Chondrocyte (in vitro differentiated cells): ENCODE measurements around the gene NR3C2. TPM values are rescaled to one million over a fixed set of nuclear protein-coding genes. Genes with fewer than 3 reads are reported as not detected.

Experiments used
- DNase-seq: peaks from one replicate; pipeline ENCODE4 v3.0.0; 2021; ENCODE audit warnings: mixed read lengths, low spot score
- H3K27ac Mint-ChIP-seq: one replicate; pipeline ENCODE4 v1.8.0; 2021; ENCODE audit warnings: mild to moderate bottlenecking, moderate library complexity, mixed read lengths; ENCODE audit not compliant: unreplicated experiment
- H3K27me3 Mint-ChIP-seq: 2 replicates; pipeline ENCODE4 v1.8.0; 2021; ENCODE audit warnings: low read depth, mixed read lengths
- H3K36me3 Mint-ChIP-seq: 2 replicates; pipeline ENCODE4 v1.8.0; 2021; ENCODE audit warnings: low read depth, mixed read lengths
- H3K4me1 Mint-ChIP-seq: 2 replicates; pipeline ENCODE4 v1.8.0; 2021; ENCODE audit warnings: low read depth, mild to moderate bottlenecking, mixed read lengths
- H3K4me3 Mint-ChIP-seq: one replicate; pipeline ENCODE4 v1.8.0; 2021; ENCODE audit warnings: mild to moderate bottlenecking, moderate library complexity, mixed read lengths; ENCODE audit not compliant: unreplicated experiment
- H3K9me3 Mint-ChIP-seq: 2 replicates; pipeline ENCODE4 v1.8.0; 2021; ENCODE audit warnings: low read depth, mixed read lengths
- CTCF ChIP-seq: fragments of 200-600 bp; sonication (generic); IDR thresholded peaks from 2 replicates; pipeline ENCODE4 v1.5.0; 2021; ENCODE audit warnings: antibody characterized with exemption, mild to moderate bottlenecking, moderate library complexity
- total RNA-seq: library from RNA; stranded (reverse); gene quantifications from 3 replicates; pipeline ENCODE4 v1.2.1, GENCODE V29; 2021

Gene NR3C2
- total RNA-seq, 1 donor from 2014 or later: 0.20 TPM

- Mint-ChIP-seq H3K9me3 (no peaks in the 10 kb centered on the region), H3K27me3 (peaks cover 22% of the 10 kb centered on the region), H3K36me3 (no peaks in the 10 kb centered on the region), H3K4me3 (no peak overlapping the region), H3K4me1 (no peaks in the 10 kb centered on the region), H3K27ac (no peak overlapping the region)
- no peak for DNase-seq
- TF ChIP-seq CTCF: no peak
These were observed 153.8 kb downstream of the NR3C2 start for GRCh38 chr4:148288448-148288847.

- TF ChIP-seq CTCF: no peak
- peaks cover 28% of the 10 kb centered on the region for H3K27me3 Mint-ChIP-seq
These were observed 155.1 kb downstream of the NR3C2 start for GRCh38 chr4:148287111-148287510.

GRCh38 chr4:148286012-148286411 lies 156.2 kb downstream of the NR3C2 start:
- H3K27me3 Mint-ChIP-seq: peaks cover 28% of the 10 kb centered on the region
- no peak overlapping the region for H3K27ac Mint-ChIP-seq
- no peaks in the 10 kb centered on the region for H3K4me1 Mint-ChIP-seq
- no peak for TF ChIP-seq CTCF
- H3K9me3 Mint-ChIP-seq: no peaks in the 10 kb centered on the region
- no peak overlapping the region for H3K4me3 Mint-ChIP-seq
- no peak for DNase-seq
- no peaks in the 10 kb centered on the region for H3K36me3 Mint-ChIP-seq

More at GRCh38 chr4:148287111-148287510, 155.1 kb downstream of the NR3C2 start:
- Mint-ChIP-seq H3K9me3 (no peaks in the 10 kb centered on the region), H3K4me3 (no peak overlapping the region), H3K4me1 (no peaks in the 10 kb centered on the region), H3K27ac (no peak overlapping the region), H3K36me3 (no peaks in the 10 kb centered on the region)
- DNase-seq: no peak

GRCh38 chr4:148283665-148284064 lies 158.5 kb downstream of the NR3C2 start:
- Mint-ChIP-seq H3K4me1 (no peaks in the 10 kb centered on the region), H3K4me3 (no peak overlapping the region), H3K27ac (no peak overlapping the region), H3K36me3 (no peaks in the 10 kb centered on the region), H3K9me3 (no peaks in the 10 kb centered on the region), H3K27me3 (peaks cover 22% of the 10 kb centered on the region)
- TF ChIP-seq CTCF: no peak
- DNase-seq: no peak

- Mint-ChIP-seq H3K27ac (no peak overlapping the region), H3K27me3 (peaks cover 19% of the 10 kb centered on the region), H3K4me3 (no peak overlapping the region), H3K36me3 (no peaks in the 10 kb centered on the region), H3K9me3 (no peaks in the 10 kb centered on the region), H3K4me1 (no peaks in the 10 kb centered on the region)
- TF ChIP-seq CTCF: no peak
- no peak for DNase-seq
These were observed 163.9 kb downstream of the NR3C2 start for GRCh38 chr4:148278310-148278709.
